GM19099 (cell line): ENCODE results near the gene SMAD6.

Experiments used
- POLR2A ChIP-seq: IDR thresholded peaks from 3 replicates; pipeline ENCODE4 v1.6.1; 2011; ENCODE audit warnings: low read depth; ENCODE audit not compliant: insufficient read length; ENCODE audit errors: extremely low read depth

The SMAD6 gene

GRCh38 chr15:66773129-66773873 is 71.3 kb downstream of the SMAD6 start:
- no peak for TF ChIP-seq POLR2A

GRCh38 chr15:66774001-66774814 is 72.2 kb downstream of the SMAD6 start:
- TF ChIP-seq POLR2A: no peak

- no peak for TF ChIP-seq POLR2A
Observed at GRCh38 chr15:66775127-66776105, 73.4 kb downstream of the SMAD6 start.

GRCh38 chr15:66777054-66777453 is 75.0 kb downstream of the SMAD6 start:
- no peak for TF ChIP-seq POLR2A

DNA sequence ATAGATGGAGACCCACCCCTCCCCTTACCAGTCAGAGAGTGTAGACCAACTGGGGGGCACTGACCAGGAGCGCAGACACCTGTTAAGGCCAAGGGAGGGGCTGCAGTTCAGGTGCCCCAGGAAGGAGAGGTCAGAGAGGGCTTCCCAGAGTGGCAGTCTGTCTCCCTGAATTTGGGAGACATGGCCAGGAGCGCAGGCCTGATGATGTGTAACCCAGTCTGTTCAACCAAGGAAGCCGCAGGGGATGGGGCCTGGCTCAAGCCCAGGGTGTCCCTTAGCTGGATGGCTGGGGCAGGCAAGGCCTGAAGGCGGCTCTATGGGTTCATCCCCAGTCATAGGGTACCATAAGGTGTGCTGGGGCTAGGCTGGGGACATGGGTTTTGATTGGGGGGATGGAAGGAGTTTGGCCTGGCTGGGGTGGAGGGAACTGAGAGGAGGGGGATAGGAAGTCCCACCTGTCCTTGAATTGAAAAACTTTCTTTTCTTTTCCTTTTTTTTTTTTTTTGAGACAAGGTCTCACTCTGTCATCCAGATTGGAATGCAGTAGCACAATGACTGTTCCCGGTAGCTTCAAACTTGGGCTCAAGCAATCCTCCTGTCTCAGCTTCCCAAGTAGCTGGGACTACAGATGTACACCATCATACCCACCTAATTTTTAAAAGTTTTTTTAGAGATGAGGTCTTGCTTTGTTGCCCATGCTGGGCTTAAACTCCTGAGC is 75.7 kb downstream of the SMAD6 start:
- no peak for TF ChIP-seq POLR2A

- no peak for TF ChIP-seq POLR2A
Observed at GRCh38 chr15:66778314-66778665, 76.3 kb downstream of the SMAD6 start.

GRCh38 chr15:66778716-66779115 is 76.7 kb downstream of the SMAD6 start:
- TF ChIP-seq POLR2A: no peak

- TF ChIP-seq POLR2A: no peak
Observed at GRCh38 chr15:66779331-66780009, 77.4 kb downstream of the SMAD6 start.

DNA sequence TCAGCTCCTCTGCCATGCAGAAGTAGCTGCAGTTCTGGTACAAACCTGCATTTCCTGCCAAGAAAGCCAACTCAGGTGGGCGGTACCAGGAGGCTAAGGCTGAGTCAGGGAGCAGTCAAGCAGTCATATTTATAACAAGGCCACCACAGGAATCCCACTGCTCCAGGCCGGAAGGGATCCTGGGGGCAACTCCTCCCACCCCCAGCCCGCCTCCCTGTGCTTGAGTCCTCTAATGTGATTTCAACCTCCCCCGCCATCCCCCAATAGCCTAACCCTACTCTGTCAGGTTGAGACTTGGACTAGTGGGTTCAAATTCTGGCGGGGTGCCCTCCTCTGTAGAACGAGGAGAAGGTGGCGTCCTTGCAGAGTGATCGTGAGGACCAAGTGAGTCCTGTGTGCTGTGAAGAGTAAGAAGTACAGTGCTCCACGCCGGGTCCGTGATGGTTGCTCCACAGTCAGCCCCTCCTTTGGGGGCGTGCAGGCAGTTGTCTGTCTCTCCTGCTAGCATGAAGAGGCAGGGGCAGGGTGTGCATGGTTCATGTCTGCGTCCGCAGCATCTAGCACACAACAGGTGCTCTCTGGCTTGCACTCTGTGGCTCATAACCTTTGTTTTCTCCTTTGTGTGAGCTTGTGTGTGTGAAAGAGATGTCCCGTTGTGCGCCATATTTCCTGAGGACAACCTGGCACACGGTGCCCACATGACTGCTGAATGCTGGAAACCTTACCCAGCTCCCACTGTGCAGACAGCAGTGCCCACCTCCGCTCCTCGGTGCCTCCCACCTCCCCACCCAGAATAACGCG is 78.3 kb downstream of the SMAD6 start:
- no peak for TF ChIP-seq POLR2A

GRCh38 chr15:66780973-66781718 is 79.1 kb downstream of the SMAD6 start:
- no peak for TF ChIP-seq POLR2A

DNA sequence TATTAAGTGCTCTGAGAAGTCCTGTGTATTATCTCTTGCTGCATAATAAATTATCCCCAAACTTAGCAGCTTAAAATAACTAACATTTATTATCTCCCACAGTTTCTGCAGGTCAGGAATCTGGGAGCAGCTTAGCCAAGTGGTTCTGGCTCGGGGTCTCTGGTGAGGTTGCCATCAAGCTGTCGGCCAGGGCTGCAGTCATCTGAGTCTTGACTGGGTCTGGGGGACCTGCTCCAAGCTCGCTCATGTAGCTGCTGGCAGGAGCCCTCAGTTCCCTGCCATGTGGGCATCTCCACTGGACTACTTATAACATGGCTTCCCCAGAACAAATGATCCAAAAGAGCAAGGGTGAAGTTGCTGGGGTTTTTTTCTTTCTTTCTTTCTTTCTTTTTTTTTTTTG is 80.7 kb downstream of the SMAD6 start:
- no peak for TF ChIP-seq POLR2A

DNA sequence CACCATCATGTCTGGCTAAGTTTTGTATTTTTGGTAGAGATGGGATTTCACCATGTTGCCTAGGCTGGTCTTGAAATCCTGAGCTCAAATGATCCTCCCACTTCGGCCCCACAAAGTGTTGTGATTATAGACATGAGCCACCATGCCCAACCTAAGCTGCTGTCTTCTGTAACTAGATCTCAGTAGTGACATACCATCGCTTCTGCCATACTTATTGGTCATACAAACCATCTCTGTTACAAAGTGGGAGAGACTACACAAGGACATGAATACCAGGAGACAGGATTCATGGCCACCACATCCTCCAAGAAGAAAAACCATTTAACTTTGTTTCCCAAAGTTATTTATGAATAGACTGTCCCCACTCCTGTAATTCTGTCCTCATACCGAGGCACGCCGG is 81.3 kb downstream of the SMAD6 start:
- no peak for TF ChIP-seq POLR2A
